ENCODE results near the gene CA11.

DNA sequence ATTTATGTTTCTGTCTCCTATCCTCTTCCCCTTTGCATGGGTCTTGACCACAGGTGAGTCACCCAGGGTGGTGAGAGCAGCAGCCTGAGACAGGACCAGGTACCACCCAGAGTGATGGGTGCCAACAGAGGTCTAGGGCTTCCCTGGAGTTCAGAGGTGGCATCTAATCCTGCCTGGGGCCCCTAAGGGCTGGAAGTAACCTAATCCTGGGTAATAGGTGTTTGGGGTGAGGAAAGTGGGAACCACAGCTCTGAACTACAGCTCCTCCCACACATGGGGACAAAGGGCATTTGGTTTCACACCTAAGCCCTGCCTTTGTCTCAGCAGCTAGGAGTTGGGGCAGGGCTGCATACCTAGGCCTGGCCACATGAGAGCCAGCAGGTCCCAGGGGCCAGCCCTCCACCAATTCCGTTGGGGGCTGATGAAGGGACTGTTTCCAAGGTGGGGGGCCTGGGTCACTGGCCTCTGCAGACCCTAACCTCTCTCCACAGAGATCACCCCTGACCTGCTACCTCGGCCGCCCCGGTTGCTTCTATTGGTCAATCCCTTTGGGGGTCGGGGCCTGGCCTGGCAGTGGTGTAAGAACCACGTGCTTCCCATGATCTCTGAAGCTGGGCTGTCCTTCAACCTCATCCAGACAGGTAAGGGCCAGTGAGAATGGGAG, 18.7 kb downstream of the CA11 start:
- TF ChIP-seq, protein P1, sequence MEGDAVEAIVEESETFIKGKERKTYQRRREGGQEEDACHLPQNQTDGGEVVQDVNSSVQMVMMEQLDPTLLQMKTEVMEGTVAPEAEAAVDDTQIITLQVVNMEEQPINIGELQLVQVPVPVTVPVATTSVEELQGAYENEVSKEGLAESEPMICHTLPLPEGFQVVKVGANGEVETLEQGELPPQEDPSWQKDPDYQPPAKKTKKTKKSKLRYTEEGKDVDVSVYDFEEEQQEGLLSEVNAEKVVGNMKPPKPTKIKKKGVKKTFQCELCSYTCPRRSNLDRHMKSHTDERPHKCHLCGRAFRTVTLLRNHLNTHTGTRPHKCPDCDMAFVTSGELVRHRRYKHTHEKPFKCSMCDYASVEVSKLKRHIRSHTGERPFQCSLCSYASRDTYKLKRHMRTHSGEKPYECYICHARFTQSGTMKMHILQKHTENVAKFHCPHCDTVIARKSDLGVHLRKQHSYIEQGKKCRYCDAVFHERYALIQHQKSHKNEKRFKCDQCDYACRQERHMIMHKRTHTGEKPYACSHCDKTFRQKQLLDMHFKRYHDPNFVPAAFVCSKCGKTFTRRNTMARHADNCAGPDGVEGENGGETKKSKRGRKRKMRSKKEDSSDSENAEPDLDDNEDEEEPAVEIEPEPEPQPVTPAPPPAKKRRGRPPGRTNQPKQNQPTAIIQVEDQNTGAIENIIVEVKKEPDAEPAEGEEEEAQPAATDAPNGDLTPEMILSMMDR (IDR thresholded peaks at IDR 0.05) = no peak
- TF ChIP-seq POLR2AphosphoS5 (IDR thresholded peaks at IDR 0.05; ENCODE audit: insufficient read depth in 1 of 2, low read depth in 1 of 2) = no peak

All from vagina (tissue), 2 donors.